ENCODE measurements around the gene MUC5B.

MUC5B gene

GRCh38 chr11:1220941-1221721 lies 1.7 kb upstream of the MUC5B start:
- DNase-seq (ENCODE audit: low spot score): no peak

- DNase-seq (ENCODE audit: low spot score): no peak
Observed at GRCh38 chr11:1221848-1222311, 986 bp upstream of the MUC5B start.

- no peak for DNase-seq (ENCODE audit: low spot score)
Observed at GRCh38 chr11:1223346-1224110, 662 bp downstream of the MUC5B start.

- no peak for DNase-seq (ENCODE audit: low spot score)
Observed at GRCh38 chr11:1224111-1224490, 1.2 kb downstream of the MUC5B start.

GRCh38 chr11:1224491-1225385 lies 1.9 kb downstream of the MUC5B start:
- no peak for DNase-seq (ENCODE audit: low spot score)

- DNase-seq (ENCODE audit: low spot score): no peak
Observed at GRCh38 chr11:1225386-1226225, 2.7 kb downstream of the MUC5B start.

- no peak for DNase-seq (ENCODE audit: low spot score)
Observed at GRCh38 chr11:1226226-1226985, 3.5 kb downstream of the MUC5B start.

GRCh38 chr11:1226986-1227550 lies 4.2 kb downstream of the MUC5B start:
- DNase-seq (ENCODE audit: low spot score): peak; percentile 84

GRCh38 chr11:1227551-1228100 lies 4.8 kb downstream of the MUC5B start:
- DNase-seq (ENCODE audit: low spot score): no peak

- DNase-seq (ENCODE audit: low spot score): no peak
Observed at GRCh38 chr11:1228101-1228821, 5.4 kb downstream of the MUC5B start.

- no peak for DNase-seq (ENCODE audit: low spot score)
Observed at GRCh38 chr11:1228921-1229451, 6.1 kb downstream of the MUC5B start.

GRCh38 chr11:1229471-1230120 lies 6.7 kb downstream of the MUC5B start:
- no peak for DNase-seq (ENCODE audit: low spot score)

GRCh38 chr11:1230121-1230455 lies 7.2 kb downstream of the MUC5B start:
- DNase-seq (ENCODE audit: low spot score): no peak

GRCh38 chr11:1230456-1231395 lies 7.9 kb downstream of the MUC5B start:
- no peak for DNase-seq (ENCODE audit: low spot score)

- DNase-seq (ENCODE audit: low spot score): no peak
Observed at GRCh38 chr11:1231396-1232020, 8.6 kb downstream of the MUC5B start.

- DNase-seq (ENCODE audit: low spot score): no peak
Observed at GRCh38 chr11:1232021-1232882, 9.4 kb downstream of the MUC5B start.
